Erythroblast (primary cell): ENCODE data around the gene CCDC157.
"Not testable (repeated sequence)": the region's sequence is repeated elsewhere in the genome, so short reads cannot be mapped to it uniquely, and the experiment has no call there.

Source experiments
- DNase-seq, 2 experiments: peaks; one replicate each; lab custom pipeline; 2025; lab: John Stamatoyannopoulos, UW
- GATA1 ChIP-seq: IDR thresholded peaks from 2 replicates; pipeline ENCODE4 v1.6.1; 2011; ENCODE audit warnings: low read depth, mild to moderate bottlenecking, control low read depth, low read length, moderate library complexity
- POLR2A ChIP-seq: IDR thresholded peaks from 2 replicates; pipeline ENCODE4 v1.6.1; 2011; ENCODE audit warnings: mild to moderate bottlenecking, low read length

Gene CCDC157

GRCh38 chr22:30398685-30399680 is 42.2 kb downstream of the CCDC157 start:
- DNase-seq = peak in 1 of 2 experiments; percentile 29
- TF ChIP-seq POLR2A (peak; percentile 55), GATA1 (no peak)

GRCh38 chr22:30399718-30400117 is 42.9 kb downstream of the CCDC157 start:
- TF ChIP-seq POLR2A (no peak), GATA1 (no peak)
- DNase-seq = no peak

GRCh38 chr22:30400159-30400558 is 43.4 kb downstream of the CCDC157 start:
- no peak for TF ChIP-seq GATA1
- no peak for TF ChIP-seq POLR2A
- DNase-seq = no peak

- not testable (repeated sequence) for DNase-seq
These were observed 44.2 kb downstream of the CCDC157 start for GRCh38 chr22:30401024-30401423.

- DNase-seq = peak; percentile 57 to 62
- no peak for TF ChIP-seq GATA1
- TF ChIP-seq POLR2A = no peak
These were observed 45.4 kb downstream of the CCDC157 start for GRCh38 chr22:30402028-30402765.

GRCh38 chr22:30402766-30403104 is 45.9 kb downstream of the CCDC157 start:
- DNase-seq = not testable (repeated sequence)

- TF ChIP-seq POLR2A (no peak), GATA1 (no peak)
- DNase-seq = no peak
These were observed 47.5 kb downstream of the CCDC157 start for GRCh38 chr22:30404307-30404706.

GRCh38 chr22:30405731-30406130 is 48.9 kb downstream of the CCDC157 start:
- DNase-seq = peak in 1 of 2 experiments; percentile 23
- TF ChIP-seq GATA1 = no peak
- no peak for TF ChIP-seq POLR2A

GRCh38 chr22:30406400-30406799 is 49.6 kb downstream of the CCDC157 start:
- TF ChIP-seq POLR2A (no peak), GATA1 (no peak)

GRCh38 chr22:30408388-30409102 is 51.7 kb downstream of the CCDC157 start:
- DNase-seq = no peak
- TF ChIP-seq GATA1 (no peak), POLR2A (no peak)

More at GRCh38 chr22:30406400-30406799, 49.6 kb downstream of the CCDC157 start:
- no peak for DNase-seq

GRCh38 chr22:30411780-30412179 is 55.0 kb downstream of the CCDC157 start:
- TF ChIP-seq GATA1 (no peak), POLR2A (no peak)

GRCh38 chr22:30413001-30413400 is 56.2 kb downstream of the CCDC157 start:
- TF ChIP-seq GATA1 (no peak), POLR2A (no peak)
- no peak for DNase-seq

More at GRCh38 chr22:30411780-30412179, 55.0 kb downstream of the CCDC157 start:
- no peak for DNase-seq

GRCh38 chr22:30413745-30414524 is 57.1 kb downstream of the CCDC157 start:
- TF ChIP-seq POLR2A = no peak
- TF ChIP-seq GATA1 = no peak
- DNase-seq = no peak
